Measurements from ENCODE around the gene TTC9B.

The TTC9B gene

DNA sequence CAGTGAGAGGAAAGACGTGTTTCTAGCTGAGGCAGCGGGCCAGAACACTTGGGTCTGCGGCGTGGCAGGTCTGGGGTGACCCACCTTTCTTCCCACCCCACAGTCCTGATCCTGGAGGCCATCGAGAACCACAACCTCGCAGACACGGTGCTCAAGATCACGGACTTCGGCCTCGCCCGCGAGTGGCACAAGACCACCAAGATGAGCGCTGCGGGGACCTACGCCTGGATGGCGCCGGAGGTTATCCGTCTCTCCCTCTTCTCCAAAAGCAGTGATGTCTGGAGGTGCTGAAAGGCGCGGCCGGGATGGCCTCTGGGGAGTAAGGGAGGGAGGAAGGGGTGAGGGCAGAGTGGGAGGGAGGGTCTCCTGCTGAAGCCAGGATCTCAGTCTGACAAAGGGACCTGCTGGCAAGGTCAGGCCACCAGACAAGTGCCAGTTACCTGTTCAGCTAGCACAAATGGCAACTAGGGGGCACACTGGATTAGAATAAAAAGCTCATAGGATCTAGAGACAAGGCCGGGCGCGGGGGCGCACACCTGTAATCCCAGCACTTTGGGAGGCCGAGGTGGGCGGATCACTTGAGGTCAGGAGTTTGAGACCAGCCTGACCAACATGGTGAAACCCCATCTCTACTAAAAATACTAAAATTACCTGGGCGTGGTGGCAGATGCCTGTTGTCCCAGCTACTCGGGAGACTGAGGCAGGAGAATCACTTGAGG, 19.8 kb downstream of the TTC9B start:
- peaks cover 6% of the 10 kb centered on the region for H3K36me3 ChIP-seq (ENCODE audit: insufficient read depth, insufficient read length, low read length)
- H3K9ac ChIP-seq (ENCODE audit: insufficient read length, low read depth), result no peak overlapping the region
- TF ChIP-seq SUZ12 (IDR thresholded peaks at IDR 0.05; ENCODE audit: extremely low read depth, insufficient read depth, insufficient read length), result no peak
- no peak for TF ChIP-seq ZNF274 (IDR thresholded peaks at IDR 0.05; ENCODE audit: low read depth, low read length)
- no peak for TF ChIP-seq YY1 (IDR thresholded peaks at IDR 0.05; ENCODE audit: insufficient read depth, insufficient read length)
- H3K27me3 ChIP-seq (ENCODE audit: insufficient read depth, insufficient read length), result no peaks in the 10 kb centered on the region
- DNase-seq (ENCODE audit: low read depth, low spot score), result no peak
- H3K9me3 ChIP-seq (ENCODE audit: insufficient read depth, low read length), result no peaks in the 10 kb centered on the region
- H3K4me3 ChIP-seq (ENCODE audit: insufficient read length, low read depth), result no peak overlapping the region
- no peaks in the 10 kb centered on the region for H3K4me1 ChIP-seq (ENCODE audit: insufficient read depth, insufficient read length)

DNA sequence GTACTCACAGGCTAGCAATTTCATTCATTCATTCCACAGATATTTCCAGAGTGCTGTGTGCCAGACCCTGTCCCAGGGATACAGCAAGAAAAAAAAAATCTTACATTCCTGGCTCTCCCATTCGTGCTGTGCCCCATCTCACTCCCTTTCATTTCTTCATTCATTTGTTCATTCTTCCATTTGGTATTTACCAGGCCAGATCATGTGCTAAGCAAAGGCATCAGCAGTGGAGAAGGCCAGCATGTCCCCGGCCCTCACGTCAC, 24.7 kb downstream of the TTC9B start:
- Histone ChIP-seq H3K9ac (ENCODE audit: insufficient read length, low read depth) (no peak overlapping the region), H3K27me3 (ENCODE audit: insufficient read depth, insufficient read length) (no peaks in the 10 kb centered on the region), H3K36me3 (ENCODE audit: insufficient read depth, insufficient read length, low read length) (peaks cover 3% of the 10 kb centered on the region), H3K4me3 (ENCODE audit: insufficient read length, low read depth) (no peak overlapping the region), H3K4me1 (ENCODE audit: insufficient read depth, insufficient read length) (peaks cover 7% of the 10 kb centered on the region), H3K9me3 (ENCODE audit: insufficient read depth, low read length) (no peaks in the 10 kb centered on the region)
- no peak for TF ChIP-seq YY1 (IDR thresholded peaks at IDR 0.05; ENCODE audit: insufficient read depth, insufficient read length)
- no peak for TF ChIP-seq ZNF274 (IDR thresholded peaks at IDR 0.05; ENCODE audit: low read depth, low read length)
- no peak for TF ChIP-seq SUZ12 (IDR thresholded peaks at IDR 0.05; ENCODE audit: extremely low read depth, insufficient read depth, insufficient read length)
- DNase-seq (ENCODE audit: low read depth, low spot score), result no peak

DNA sequence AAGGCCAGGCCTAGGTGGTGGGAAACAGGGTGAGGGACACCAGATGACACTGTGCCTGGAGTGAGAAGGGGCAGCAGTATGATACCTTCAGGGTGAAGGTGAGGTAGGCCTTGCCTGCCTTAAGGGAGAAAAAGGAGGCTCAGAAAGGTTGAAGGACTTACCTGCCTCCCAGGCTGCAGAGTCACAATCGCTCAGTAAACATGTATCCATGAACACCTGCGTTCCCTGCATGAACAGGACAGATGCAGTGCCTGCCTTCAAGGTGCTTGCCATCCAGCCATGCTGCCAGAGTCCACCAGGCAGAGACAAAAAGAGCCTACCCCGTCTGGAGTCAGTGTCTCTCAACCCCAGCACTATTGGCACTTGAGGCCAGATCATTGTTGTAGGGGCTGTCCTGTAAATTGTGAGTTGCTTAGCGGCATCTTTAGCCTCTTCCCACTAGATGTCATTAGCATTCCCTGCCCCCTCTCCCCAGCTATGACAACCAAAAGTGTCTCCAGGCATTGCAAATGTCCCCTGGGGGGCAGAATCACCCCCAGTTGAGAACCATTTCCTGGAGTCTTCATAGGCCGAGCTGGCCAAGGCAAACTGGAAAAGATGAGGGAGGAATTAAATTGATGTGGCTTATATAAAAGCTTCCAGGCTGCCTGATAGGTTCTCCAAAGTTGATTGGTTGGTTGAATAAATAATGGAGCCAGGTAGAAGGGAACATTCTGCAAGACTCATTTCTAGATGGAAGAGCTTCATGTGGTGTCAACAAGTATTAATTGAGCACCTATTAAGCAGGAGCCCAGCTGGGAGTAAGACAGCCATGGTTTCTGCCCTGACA, 25.2 kb downstream of the TTC9B start:
- H3K4me3 ChIP-seq (ENCODE audit: insufficient read length, low read depth), result no peak overlapping the region
- H3K9me3 ChIP-seq (ENCODE audit: insufficient read depth, low read length), result no peaks in the 10 kb centered on the region
- peaks cover 7% of the 10 kb centered on the region for H3K4me1 ChIP-seq (ENCODE audit: insufficient read depth, insufficient read length)
- H3K36me3 ChIP-seq (ENCODE audit: insufficient read depth, insufficient read length, low read length), result no peaks in the 10 kb centered on the region
- H3K27me3 ChIP-seq (ENCODE audit: insufficient read depth, insufficient read length), result no peaks in the 10 kb centered on the region
- H3K9ac ChIP-seq (ENCODE audit: insufficient read length, low read depth), result no peak overlapping the region
- DNase-seq (ENCODE audit: low read depth, low spot score), result no peak
- no peak for TF ChIP-seq ZNF274 (IDR thresholded peaks at IDR 0.05; ENCODE audit: low read depth, low read length)

DNA sequence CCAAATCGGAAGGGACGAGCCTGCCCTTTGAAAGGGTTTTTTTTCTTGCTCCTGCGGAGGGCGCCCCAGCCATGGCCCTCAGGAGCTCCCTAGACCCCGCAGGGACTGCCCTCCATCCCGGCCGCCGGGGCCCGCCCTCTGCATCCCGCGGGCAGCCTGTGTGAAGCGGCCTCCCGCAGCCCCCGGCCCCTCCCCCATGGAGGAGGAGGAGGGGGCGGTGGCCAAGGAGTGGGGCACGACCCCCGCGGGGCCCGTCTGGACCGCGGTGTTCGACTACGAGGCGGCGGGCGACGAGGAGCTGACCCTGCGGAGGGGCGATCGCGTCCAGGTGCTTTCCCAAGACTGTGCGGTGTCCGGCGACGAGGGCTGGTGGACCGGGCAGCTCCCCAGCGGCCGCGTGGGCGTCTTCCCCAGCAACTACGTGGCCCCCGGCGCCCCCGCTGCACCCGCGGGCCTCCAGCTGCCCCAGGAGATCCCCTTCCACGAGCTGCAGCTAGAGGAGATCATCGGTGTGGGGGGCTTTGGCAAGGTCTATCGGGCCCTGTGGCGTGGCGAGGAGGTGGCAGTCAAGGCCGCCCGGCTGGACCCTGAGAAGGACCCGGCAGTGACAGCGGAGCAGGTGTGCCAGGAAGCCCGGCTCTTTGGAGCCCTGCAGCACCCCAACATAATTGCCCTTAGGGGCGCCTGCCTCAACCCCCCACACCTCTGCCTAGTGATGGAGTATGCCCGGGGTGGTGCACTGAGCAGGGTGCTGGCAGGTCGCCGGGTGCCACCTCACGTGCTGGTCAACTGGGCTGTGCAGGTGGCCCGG, 26.1 kb downstream of the TTC9B start:
- peaks cover 7% of the 10 kb centered on the region for H3K4me1 ChIP-seq (ENCODE audit: insufficient read depth, insufficient read length)
- peak overlapping the region; percentile 78 for H3K4me3 ChIP-seq (ENCODE audit: insufficient read length, low read depth)
- no peaks in the 10 kb centered on the region for H3K27me3 ChIP-seq (ENCODE audit: insufficient read depth, insufficient read length)
- H3K9me3 ChIP-seq (ENCODE audit: insufficient read depth, low read length), result no peaks in the 10 kb centered on the region
- no peak for DNase-seq (ENCODE audit: low read depth, low spot score)
- TF ChIP-seq YY1 (IDR thresholded peaks at IDR 0.05; ENCODE audit: insufficient read depth, insufficient read length), result no peak
- no peaks in the 10 kb centered on the region for H3K36me3 ChIP-seq (ENCODE audit: insufficient read depth, insufficient read length, low read length)
- H3K9ac ChIP-seq (ENCODE audit: insufficient read length, low read depth), result peak overlapping the region; percentile 76

DNA sequence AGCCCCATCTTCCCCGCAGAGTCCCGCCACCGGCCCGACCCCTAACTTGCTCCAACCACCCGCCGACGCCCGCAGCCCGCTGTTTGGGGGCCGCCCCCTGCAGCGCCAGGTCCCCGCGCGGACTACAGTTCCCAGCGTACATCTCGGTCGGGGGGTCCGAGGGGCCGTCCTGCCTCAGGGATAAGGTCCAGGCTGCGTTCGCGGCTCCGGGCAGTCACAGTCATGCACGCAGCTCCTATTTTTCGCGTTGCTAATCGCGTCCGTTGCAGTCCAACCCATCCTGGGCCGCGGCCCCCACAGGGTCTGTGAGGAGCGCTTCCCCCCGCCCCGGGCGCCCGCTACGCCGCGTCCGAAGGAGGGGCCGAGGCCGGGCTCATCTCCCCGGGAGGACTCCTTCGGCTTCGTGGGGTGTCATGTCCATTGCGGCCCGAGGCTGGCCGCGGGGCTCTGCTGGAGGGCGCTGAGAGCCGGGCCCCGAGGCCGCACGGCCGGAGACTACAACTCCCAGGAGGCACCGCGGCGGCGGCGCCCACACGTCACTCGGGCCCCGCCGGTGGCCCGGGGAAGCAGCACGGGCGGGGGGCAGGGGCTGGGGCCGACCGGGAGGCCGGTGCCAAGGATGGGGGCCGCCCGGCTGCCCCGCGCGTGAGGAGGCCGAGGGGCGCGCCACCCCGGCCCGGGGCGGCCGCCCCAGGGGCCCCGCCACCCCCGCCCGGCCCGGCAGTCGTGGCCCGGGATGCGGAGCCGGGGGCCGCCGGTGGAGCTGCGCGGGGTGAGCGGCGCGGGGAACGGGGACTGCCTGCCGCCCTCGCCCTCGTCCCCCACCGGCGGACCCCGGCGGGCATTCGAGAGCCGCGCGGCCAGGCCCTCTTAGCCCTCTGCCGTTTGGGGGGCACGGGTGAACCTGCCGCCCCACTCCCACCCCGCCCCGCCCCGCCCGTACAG, 27.0 kb downstream of the TTC9B start, which contains the start of gene MAP3K10:
TSS of gene MAP3K10 (plus strand) at position 536 of the 945 bp plus-strand sequence. CDS start 606 bp downstream, outside the sequence.
- Histone ChIP-seq H3K27me3 (ENCODE audit: insufficient read depth, insufficient read length) (no peaks in the 10 kb centered on the region), H3K9me3 (ENCODE audit: insufficient read depth, low read length) (no peaks in the 10 kb centered on the region), H3K36me3 (ENCODE audit: insufficient read depth, insufficient read length, low read length) (no peaks in the 10 kb centered on the region), H3K4me1 (ENCODE audit: insufficient read depth, insufficient read length) (peaks cover 7% of the 10 kb centered on the region), H3K4me3 (ENCODE audit: insufficient read length, low read depth) (peak within 1 kb of the TSS; percentile 78), H3K9ac (ENCODE audit: insufficient read length, low read depth) (peak within 1 kb of the TSS; percentile 81)
- DNase-seq (ENCODE audit: low read depth, low spot score), result no peak
- TF ChIP-seq YY1 (IDR thresholded peaks at IDR 0.05; ENCODE audit: insufficient read depth, insufficient read length), result no peak
- no peak for TF ChIP-seq ZNF274 (IDR thresholded peaks at IDR 0.05; ENCODE audit: low read depth, low read length)

DNA sequence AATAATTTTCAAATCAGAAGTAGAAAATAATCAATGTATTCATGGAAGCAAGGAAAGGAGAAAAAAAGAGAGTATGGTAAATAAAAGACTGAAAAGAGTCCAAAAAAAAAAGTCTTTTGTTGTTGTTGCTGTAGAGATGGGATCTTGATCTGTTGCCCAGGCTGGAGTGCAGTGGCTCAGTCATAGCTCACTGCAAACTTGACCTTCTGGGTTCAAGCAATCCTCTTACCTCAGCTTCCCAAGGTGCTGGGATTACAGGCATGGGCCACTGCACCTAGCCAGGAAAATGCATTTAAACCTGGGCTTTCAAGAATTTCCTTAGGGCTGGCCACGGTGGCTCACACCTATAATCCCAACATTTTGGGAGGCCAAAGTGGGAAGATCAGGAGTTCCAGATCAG, 33.9 kb downstream of the TTC9B start:
- Histone ChIP-seq H3K9me3 (ENCODE audit: insufficient read depth, low read length) (no peaks in the 10 kb centered on the region), H3K4me1 (ENCODE audit: insufficient read depth, insufficient read length) (no peaks in the 10 kb centered on the region), H3K9ac (ENCODE audit: insufficient read length, low read depth) (no peak overlapping the region), H3K27me3 (ENCODE audit: insufficient read depth, insufficient read length) (no peaks in the 10 kb centered on the region), H3K36me3 (ENCODE audit: insufficient read depth, insufficient read length, low read length) (no peaks in the 10 kb centered on the region), H3K4me3 (ENCODE audit: insufficient read length, low read depth) (no peak overlapping the region)
- no peak for TF ChIP-seq SUZ12 (IDR thresholded peaks at IDR 0.05; ENCODE audit: extremely low read depth, insufficient read depth, insufficient read length)
- TF ChIP-seq ZNF274 (IDR thresholded peaks at IDR 0.05; ENCODE audit: low read depth, low read length), result no peak
- no peak for TF ChIP-seq YY1 (IDR thresholded peaks at IDR 0.05; ENCODE audit: insufficient read depth, insufficient read length)
- DNase-seq (ENCODE audit: low read depth, low spot score), result no peak
